PFSK-1 (cell line): ENCODE results near the gene CERS3.

Source experiments
- FOXP2 ChIP-seq: optimal IDR thresholded peaks from 2 replicates; pipeline ENCODE3; 2011; ENCODE audit warnings: borderline replicate concordance, control low read depth, inconsistent platforms; ENCODE audit not compliant: insufficient read depth; ENCODE audit errors: extremely low read length, extremely low read depth
- TF ChIP-seq, protein P1 (sequence below), 2 experiments: IDR thresholded peaks; 2 replicates each; pipeline versions ENCODE4 v1.6.1 to v1.8.0; 2011 to 2012; ENCODE audit warnings: low read depth in 2 of 2, low read length in 2 of 2, control low read depth in 1 of 2, inconsistent platforms in 1 of 2, mild to moderate bottlenecking in 1 of 2, moderate library complexity in 1 of 2; ENCODE audit not compliant: insufficient read depth in 1 of 2

- TF ChIP-seq, protein P1, sequence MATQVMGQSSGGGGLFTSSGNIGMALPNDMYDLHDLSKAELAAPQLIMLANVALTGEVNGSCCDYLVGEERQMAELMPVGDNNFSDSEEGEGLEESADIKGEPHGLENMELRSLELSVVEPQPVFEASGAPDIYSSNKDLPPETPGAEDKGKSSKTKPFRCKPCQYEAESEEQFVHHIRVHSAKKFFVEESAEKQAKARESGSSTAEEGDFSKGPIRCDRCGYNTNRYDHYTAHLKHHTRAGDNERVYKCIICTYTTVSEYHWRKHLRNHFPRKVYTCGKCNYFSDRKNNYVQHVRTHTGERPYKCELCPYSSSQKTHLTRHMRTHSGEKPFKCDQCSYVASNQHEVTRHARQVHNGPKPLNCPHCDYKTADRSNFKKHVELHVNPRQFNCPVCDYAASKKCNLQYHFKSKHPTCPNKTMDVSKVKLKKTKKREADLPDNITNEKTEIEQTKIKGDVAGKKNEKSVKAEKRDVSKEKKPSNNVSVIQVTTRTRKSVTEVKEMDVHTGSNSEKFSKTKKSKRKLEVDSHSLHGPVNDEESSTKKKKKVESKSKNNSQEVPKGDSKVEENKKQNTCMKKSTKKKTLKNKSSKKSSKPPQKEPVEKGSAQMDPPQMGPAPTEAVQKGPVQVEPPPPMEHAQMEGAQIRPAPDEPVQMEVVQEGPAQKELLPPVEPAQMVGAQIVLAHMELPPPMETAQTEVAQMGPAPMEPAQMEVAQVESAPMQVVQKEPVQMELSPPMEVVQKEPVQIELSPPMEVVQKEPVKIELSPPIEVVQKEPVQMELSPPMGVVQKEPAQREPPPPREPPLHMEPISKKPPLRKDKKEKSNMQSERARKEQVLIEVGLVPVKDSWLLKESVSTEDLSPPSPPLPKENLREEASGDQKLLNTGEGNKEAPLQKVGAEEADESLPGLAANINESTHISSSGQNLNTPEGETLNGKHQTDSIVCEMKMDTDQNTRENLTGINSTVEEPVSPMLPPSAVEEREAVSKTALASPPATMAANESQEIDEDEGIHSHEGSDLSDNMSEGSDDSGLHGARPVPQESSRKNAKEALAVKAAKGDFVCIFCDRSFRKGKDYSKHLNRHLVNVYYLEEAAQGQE (IDR thresholded peaks at IDR 0.05; ENCODE audit: insufficient read depth in 1 of 2, low read depth in 2 of 2, low read length in 2 of 2): no peak
- TF ChIP-seq FOXP2: no peak
These were observed 67.7 kb downstream of the CERS3 start for GRCh38 chr15:100461049-100461448.
